RWPE2 (cell line): Measurements from ENCODE around the gene ZCCHC10.
"Not testable (repeated sequence)": the region's sequence is repeated elsewhere in the genome, so short reads cannot be mapped to it uniquely, and the experiment has no call there.

Experiments used
- ATAC-seq: fragments of 200-7000 bp; cut with Tn5 transposase; 3 replicates; pipeline ENCODE4 v1.9.1; 2021; ENCODE audit warnings: low read depth
- DNase-seq: peaks from one replicate; pipeline ENCODE4 v3.0.0-alpha.2; 2020; ENCODE audit warnings: low spot score
- H3K27ac ChIP-seq: fragments of 450-650 bp; 2 replicates; pipeline ENCODE4 v1.5.1; 2017; ENCODE audit warnings: mild to moderate bottlenecking; ENCODE audit not compliant: poor library complexity, severe bottlenecking
- H3K27me3 ChIP-seq: fragments of 250-450 bp; sonication (Bioruptor Pico); 2 replicates; pipeline ENCODE4 v1.5.1; 2021; ENCODE audit warnings: mild to moderate bottlenecking, moderate library complexity; ENCODE audit not compliant: insufficient read depth, poor library complexity, severe bottlenecking
- H3K36me3 ChIP-seq: fragments of 250-450 bp; sonication (Bioruptor Pico); 2 replicates; pipeline ENCODE4 v1.5.1; 2020; ENCODE audit warnings: low read depth, mild to moderate bottlenecking, moderate library complexity
- H3K4me1 ChIP-seq: fragments of 250-450 bp; sonication (Bioruptor Pico); 2 replicates; pipeline ENCODE4 v1.5.1; 2021; ENCODE audit warnings: mild to moderate bottlenecking, moderate library complexity; ENCODE audit not compliant: insufficient read depth, poor library complexity, severe bottlenecking
- H3K4me3 ChIP-seq: fragments of 250-450 bp; sonication (Bioruptor Pico); 2 replicates; pipeline ENCODE4 v1.5.1; 2021; ENCODE audit warnings: mild to moderate bottlenecking, moderate library complexity; ENCODE audit not compliant: severe bottlenecking
- H3K9me3 ChIP-seq: fragments of 250-450 bp; sonication (Bioruptor Pico); 2 replicates; pipeline ENCODE4 v1.5.1; 2021; ENCODE audit warnings: mild to moderate bottlenecking, moderate library complexity; ENCODE audit not compliant: severe bottlenecking
- TF ChIP-seq, protein P1 (sequence below): fragments of 450-650 bp; IDR thresholded peaks from one replicate; pipeline ENCODE4 v1.5.1; 2017; ENCODE audit warnings: mild to moderate bottlenecking, moderate library complexity; ENCODE audit not compliant: poor library complexity, severe bottlenecking

The ZCCHC10 gene

DNA sequence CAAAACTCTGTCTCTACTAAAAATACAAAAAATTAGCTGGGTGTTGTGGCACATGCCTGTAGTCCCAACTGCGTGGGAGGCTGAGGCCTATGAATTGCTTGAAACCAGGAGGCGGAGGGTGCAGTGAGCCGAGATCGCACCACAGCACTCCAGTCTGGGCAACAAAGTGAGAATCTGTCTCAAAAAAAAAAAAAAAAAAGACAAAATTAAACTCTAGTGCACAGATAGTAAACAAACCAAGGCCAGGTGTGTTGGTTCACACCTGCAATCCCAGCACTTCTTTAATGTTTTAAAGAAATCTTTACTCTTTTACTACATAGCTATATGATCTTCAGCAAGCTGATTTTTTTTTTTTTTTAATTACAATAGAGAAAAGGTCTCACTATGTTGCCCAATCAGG, 8.4 kb downstream of the ZCCHC10 start:
- H3K9me3 ChIP-seq = no peaks in the 10 kb centered on the region
- H3K4me1 ChIP-seq = no peaks in the 10 kb centered on the region
- DNase-seq = no peak
- ATAC-seq = no peak
- H3K4me3 ChIP-seq = no peak overlapping the region
- peaks cover 34% of the 10 kb centered on the region for H3K36me3 ChIP-seq
- H3K27ac ChIP-seq = no peak overlapping the region
- no peaks in the 10 kb centered on the region for H3K27me3 ChIP-seq
- TF ChIP-seq, protein P1, sequence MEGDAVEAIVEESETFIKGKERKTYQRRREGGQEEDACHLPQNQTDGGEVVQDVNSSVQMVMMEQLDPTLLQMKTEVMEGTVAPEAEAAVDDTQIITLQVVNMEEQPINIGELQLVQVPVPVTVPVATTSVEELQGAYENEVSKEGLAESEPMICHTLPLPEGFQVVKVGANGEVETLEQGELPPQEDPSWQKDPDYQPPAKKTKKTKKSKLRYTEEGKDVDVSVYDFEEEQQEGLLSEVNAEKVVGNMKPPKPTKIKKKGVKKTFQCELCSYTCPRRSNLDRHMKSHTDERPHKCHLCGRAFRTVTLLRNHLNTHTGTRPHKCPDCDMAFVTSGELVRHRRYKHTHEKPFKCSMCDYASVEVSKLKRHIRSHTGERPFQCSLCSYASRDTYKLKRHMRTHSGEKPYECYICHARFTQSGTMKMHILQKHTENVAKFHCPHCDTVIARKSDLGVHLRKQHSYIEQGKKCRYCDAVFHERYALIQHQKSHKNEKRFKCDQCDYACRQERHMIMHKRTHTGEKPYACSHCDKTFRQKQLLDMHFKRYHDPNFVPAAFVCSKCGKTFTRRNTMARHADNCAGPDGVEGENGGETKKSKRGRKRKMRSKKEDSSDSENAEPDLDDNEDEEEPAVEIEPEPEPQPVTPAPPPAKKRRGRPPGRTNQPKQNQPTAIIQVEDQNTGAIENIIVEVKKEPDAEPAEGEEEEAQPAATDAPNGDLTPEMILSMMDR = no peak

DNA sequence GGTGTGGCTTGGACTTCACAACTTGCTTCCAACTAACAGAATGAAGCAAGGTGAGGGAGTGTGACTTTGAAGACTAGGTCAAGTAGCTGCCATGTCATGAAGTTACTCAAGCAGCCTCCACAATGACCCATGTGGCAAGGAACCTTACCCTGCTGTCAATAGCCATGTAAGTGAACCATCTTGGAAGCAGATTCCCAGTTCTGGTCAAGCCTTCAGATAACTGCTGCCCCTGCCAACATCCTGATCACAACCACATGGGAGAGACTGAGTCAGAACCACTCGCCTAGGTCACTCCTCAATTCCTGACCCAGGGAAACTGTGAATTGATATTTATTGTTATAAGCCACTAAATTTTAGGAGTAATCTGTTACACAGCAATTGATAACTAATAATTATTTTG, 10.9 kb downstream of the ZCCHC10 start:
- Histone ChIP-seq H3K27ac (no peak overlapping the region), H3K27me3 (no peaks in the 10 kb centered on the region), H3K4me1 (no peaks in the 10 kb centered on the region), H3K36me3 (peaks cover 18% of the 10 kb centered on the region), H3K9me3 (peaks cover 7% of the 10 kb centered on the region), H3K4me3 (no peak overlapping the region)
- ATAC-seq = no peak
- no peak for DNase-seq
- TF ChIP-seq, protein P1 = no peak

DNA sequence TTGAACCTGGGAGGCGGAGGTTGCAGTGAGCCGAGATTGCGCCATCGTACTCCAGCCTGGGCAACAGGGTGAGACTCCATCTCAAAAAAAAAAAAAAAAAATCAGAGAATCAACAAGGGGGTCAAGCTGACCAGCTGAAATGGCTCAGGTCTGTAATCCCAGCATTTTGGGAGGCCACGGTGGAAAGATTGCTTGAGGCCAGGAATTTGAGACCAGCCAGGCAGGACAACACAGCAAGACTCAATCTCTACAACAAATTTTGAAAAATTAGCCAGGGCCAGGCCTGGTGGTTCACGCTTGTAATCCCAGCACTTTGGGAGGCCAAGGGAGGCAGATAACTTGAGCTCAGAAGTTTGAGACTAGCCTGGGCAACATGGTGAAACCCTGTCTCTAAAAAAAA, 17.9 kb downstream of the ZCCHC10 start:
- peaks cover 25% of the 10 kb centered on the region for H3K36me3 ChIP-seq
- not testable (repeated sequence) for ATAC-seq, H3K27me3 ChIP-seq, H3K9me3 ChIP-seq, DNase-seq, H3K4me3 ChIP-seq, H3K27ac ChIP-seq, H3K4me1 ChIP-seq

DNA sequence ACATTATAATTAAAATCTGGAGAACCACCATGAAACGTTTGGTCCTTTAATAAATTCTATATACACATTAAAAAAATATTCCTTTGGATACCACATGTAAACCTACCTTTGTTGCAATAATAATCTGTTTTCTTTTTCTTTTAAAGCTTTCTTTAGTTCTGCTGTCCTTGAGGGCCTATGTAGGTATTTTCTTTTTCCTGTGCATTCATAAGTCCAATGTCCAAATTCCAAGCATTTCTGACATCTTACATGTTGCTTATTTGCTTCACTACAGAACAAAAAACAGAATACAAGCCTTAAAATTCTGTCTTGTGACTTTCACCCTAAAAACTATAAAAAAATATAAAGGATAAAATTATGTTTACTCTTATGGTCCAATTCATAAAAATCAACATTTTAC, 19.7 kb downstream of the ZCCHC10 start:
- DNase-seq (no peak), ATAC-seq (no peak)
- Histone ChIP-seq H3K9me3 (peaks cover 5% of the 10 kb centered on the region), H3K4me3 (no peak overlapping the region), H3K27me3 (no peaks in the 10 kb centered on the region), H3K4me1 (no peaks in the 10 kb centered on the region), H3K27ac (no peak overlapping the region), H3K36me3 (peaks cover 36% of the 10 kb centered on the region)
- TF ChIP-seq, protein P1 = no peak

DNA sequence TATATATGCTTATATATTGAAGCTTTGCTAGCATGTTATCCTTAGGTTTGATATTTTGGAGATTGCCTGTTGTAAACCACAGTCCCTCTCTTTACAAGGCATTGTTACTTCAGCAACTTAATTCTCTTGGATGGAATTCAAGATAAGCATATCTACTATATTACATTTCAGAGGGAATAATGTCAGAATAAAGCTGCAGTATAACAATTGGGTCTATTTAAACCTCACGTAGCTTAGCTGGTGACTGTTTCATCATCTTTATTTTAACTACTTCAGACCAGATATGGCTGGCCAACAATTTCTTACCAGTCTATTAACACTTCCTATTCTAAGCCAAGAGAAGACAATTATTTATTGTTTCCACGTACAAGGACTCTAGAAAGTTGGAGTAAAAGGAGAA, 27.1 kb downstream of the ZCCHC10 start:
- ATAC-seq = no peak
- H3K27ac ChIP-seq = no peak overlapping the region
- no peak for DNase-seq
- H3K4me3 ChIP-seq = no peak overlapping the region
- H3K9me3 ChIP-seq = no peaks in the 10 kb centered on the region
- H3K4me1 ChIP-seq = no peaks in the 10 kb centered on the region
- TF ChIP-seq, protein P1 = no peak
- H3K36me3 ChIP-seq = peaks cover 32% of the 10 kb centered on the region
- H3K27me3 ChIP-seq = no peaks in the 10 kb centered on the region
